Activated T-cell treated with anti-CD3 and anti-CD28 coated beads, Interleukin-2, amount 50 U/mL, for 48 hours (primary cell): ENCODE measurements around the gene CHD9.

Experiments used
- DNase-seq, 2 experiments: peaks; one replicate each; pipeline ENCODE4 v3.0.0-alpha.2; 2020

The CHD9 gene

GRCh38 chr16:53097190-53097589 is 42.4 kb downstream of the CHD9 start:
- DNase-seq = no peak

DNA sequence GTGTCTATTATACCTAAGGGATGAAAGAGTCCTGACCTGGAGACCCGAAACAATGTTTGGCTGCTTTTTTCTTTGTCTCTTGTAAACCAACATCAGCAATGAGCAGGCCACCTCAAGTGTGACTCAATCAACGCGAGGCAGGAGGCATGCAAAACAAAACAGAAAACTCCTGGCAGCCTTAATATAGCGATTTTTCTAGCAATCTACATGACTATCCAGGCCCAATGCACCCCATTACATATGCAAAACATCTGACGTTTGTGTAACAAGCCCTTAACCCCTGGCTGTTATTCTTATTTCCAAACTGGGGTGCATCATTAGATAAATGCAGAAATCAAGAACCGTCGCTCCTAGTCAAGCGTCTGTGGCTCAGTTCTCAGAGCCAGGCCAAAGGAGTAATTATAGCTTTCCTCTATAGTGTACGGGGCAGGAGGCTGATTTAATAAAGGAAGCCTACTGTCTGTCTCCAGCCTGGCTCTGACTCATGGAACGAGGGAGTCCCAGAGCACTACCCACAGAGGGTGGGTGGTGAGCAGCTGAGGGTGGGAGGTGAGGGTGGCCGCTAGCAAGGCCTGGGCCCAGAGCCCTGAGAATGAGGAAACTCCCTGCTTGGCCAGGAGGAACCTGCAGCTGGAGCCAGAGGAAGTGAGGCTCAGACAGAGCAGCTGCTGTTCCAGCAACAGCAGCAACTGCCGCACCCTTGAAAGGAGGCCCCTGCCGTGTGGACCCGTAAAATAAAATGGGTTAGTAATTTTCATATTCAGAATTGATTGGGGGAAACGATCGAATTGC is 43.9 kb downstream of the CHD9 start:
- DNase-seq = peak; percentile 51 to 53

DNA sequence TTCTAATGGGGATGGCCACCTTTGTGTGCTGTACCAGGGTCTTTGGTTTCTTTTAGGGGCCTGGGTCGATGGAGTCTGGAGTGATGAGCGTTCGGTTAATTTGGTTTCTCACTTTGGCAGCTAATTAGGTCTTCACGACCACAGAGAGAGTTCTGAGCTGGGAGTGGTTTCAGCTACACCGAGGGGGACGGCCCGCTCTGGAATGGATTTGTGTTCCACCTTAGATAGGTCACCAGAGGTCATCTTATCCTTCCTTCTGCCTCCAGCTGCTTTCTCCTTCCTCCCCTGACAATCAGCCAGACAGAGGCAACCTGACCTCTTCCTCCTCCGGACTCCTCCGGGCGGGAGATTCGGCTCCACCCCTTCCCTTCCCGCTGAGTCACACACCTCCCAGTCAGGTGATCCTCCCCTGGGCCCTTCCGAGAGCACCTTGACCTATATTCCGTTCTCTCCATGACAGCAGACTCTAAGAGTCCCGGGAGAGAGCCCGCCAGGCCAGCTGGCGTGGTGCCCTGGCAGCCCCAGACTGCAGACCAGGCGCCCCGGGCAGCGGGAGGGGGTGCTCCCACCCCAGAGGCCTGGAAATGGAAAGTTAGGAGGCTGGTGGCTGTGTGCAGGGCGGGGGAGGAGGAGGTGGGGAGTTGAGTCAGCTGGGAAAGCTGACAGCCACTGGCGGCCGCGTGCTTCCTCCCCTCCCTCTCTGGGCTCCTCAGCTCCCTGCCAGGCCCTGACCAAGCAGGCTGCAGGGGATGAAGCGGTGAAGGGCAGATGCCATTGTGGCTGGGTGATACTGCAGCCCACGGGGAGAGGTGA is 44.7 kb downstream of the CHD9 start:
- DNase-seq = peak; percentile 69 to 77

GRCh38 chr16:53100131-53100748 is 45.4 kb downstream of the CHD9 start:
- no peak for DNase-seq

GRCh38 chr16:53100889-53101288 is 46.1 kb downstream of the CHD9 start:
- DNase-seq = no peak

DNA sequence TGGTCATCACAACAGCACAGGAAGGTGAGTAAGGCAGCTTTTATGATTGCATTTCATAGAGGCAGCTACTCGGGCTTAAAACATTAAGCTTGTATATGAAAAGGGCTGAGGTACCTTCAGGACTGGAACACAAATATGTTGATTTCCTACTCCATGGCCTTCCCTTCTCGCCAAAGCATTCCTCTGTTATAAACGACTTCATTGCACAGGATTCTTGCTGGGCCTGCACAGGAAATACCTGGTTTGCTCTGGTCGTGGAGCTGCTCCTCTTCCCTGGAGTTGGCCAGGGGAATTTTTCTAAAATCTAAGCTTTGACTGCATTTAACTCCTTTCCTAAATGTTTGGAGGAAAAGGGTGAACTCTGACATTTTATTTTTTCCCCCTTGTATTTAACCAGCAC is 49.0 kb downstream of the CHD9 start:
- no peak for DNase-seq

GRCh38 chr16:53105565-53105964 is 50.8 kb downstream of the CHD9 start:
- DNase-seq = no peak

GRCh38 chr16:53111078-53111791 is 56.4 kb downstream of the CHD9 start:
- no peak for DNase-seq

DNA sequence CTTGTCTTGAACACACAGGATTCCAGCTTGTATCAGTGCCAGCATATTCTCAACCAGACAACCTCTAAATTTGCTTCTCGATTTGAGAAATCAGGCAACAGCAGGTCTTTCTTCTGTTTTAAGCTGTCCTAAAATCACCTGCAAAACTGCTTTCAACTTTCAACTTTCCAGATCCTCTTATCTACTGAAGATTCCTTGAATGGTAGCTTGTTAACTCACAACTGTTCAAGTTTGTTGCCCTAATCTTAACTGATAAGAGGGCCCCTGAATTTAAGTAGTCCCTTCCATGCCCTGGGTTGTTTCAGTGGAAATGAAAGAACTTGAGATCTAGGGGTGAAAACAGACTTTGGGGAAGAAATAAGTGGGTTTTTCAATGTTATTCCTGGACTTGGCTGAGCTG is 57.2 kb downstream of the CHD9 start:
- DNase-seq = no peak

DNA sequence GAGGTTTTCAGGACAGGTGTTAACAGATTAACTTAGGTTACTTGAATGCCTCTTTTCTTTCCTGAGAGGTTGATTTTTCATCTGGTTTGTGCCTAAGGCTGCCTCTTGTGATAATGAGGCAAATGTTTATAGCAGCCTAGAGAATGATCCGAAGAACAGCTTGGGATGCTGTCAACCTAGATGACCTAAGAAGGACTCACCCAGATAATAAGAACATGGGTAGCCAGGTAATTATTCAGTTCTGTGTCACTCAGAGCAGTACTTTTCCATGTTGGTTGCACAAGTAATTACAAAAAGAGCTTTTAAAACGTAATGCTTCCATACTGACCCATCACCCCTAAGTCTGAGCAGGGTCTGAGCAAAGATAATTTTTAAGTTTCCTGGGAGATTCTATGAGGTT is 60.3 kb downstream of the CHD9 start:
- DNase-seq = no peak

GRCh38 chr16:53115773-53116172 is 61.0 kb downstream of the CHD9 start:
- DNase-seq = no peak

GRCh38 chr16:53121043-53121620 is 66.3 kb downstream of the CHD9 start:
- DNase-seq = no peak

DNA sequence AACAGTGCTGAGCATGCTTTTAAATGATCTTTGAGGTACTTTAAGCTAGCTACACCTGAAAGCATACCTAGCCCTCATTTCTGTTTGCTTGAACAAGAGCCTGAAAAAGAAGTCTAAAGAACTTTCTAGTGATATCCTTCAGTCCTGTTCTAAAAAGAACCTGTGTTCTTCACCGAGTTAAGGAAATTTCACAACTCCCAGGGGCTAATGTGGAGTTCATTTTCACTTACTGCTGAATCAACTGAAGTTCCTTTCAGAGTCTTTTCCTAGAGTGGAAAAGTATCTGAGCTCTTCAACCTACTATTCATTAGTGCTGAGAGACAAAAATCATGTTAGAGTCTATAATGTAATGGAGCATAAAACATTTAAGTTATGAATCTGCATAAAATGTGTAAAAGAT is 66.9 kb downstream of the CHD9 start:
- DNase-seq = no peak

DNA sequence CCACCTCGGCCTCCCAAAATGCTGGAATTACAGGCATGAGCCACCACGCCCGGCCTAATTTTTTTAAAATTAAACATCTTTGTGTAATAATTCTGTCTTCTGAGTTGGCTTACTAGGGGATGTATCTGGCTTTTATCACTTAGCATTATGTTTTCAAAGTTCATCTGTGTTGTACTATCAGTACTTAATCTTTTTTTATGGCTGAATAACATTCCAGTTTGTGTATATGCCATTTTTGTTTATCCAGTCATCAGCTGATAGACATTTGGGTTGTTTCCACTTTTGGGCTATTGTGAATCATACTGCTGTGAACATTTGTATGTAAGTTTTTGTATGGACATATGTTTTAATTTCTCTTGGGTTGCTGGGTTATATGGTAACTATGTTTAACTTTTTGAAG is 69.0 kb downstream of the CHD9 start:
- no peak for DNase-seq

DNA sequence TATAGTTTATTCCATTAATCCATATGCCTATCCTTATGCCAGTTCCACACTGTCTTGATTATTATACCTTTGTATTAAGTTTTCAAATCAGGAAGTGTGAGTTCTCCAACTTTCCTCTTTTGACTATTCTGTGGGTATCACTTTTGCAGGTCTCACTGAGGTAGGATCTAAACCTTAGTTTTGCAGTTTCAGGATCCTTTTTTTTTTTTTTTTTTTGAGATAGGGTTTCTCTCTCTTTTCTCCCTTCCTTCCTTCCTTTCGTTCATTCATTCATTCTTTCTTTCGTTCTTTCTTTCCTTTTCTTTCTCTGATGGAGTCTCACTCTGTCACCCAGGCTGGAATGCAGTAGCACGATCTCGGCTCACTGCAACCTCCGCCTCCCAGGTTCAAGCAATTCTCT is 71.6 kb downstream of the CHD9 start:
- DNase-seq = no peak

DNA sequence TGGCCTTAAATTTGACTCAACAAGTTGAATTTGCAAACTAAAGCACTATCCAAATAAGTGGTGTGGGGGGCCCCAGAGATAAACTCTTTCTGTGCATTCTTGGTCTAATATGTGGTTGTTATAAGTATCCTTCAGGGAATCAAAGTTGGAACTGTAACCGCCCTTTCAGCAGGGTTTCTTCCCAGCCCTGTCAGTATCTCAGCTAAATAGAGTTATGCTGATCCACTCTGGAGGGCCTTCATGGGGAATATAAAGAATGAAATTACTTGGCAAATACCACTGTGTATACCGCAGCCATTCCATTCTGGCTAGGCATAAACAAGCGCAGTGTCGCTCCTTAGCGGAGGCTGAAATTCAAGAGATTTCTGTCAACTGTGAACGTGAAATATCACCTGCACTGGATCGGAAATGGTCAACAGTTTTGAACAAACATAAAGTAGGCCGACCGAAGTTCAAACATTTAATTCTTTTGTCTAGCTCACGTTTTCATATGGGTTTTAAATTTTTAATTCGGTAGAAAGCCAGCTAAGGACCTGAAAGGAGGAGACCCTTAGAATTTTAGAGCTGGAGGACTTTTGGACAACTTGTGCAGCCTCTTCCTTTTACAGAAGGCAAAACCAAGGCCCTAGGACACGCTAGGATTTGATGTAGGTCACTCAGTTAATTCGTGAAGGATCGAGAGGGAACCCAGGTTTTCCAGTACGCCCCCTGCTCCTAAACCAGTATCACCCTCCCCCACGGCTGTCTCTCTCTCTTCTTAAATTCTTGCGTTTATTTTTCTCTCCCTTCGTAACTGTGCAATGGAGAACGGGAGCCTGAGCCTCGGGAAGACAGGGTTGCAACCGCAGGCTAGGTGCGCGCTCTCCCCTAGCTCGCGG is 74.7 kb downstream of the CHD9 start:
- DNase-seq = no peak

DNA sequence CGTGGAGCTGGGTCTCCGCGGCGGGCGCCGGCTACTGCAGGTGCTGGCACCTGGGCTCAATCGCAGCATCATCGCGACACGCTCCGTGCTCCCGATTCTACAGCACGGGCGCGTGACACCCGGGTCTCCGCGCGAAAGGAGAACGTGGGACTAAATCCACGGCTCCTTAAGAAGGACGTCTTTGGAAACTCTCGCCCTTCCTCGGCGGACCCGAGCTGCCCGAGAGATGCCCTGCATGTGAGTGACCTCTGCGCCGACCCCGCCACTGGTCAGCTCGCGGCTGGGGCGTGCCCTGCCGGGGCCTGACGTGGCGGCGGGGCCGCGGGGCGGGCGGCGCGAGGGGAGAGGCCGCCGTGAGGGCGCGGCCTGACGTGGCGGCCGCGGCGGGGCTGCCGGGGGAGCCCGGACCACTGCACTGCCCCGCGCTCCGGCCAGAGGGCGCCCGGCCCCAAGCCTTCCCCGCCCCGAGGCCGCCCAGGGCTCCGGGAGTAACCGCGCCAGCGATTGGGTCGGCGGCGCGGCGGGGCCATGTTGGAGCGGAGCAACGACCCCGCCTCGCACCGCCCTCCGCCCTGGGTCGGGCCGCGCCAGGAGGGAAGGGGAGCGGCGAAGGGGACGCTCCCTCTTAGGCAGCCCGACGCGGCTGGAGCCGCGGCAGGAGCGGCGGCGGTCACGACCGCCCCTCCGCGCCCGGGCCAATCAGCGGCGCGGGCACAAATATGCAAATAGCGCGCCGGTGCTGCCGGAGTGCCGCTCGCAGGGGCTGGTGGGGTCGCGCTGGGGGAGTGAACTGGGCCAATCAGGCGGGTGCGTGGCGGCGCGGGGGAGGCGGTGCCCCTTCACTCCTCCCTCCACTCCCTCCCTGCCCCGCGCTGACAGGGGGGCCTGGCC is 75.6 kb downstream of the CHD9 start:
- peak; percentile 91 to 94 for DNase-seq

- DNase-seq = no peak
These were observed 76.2 kb downstream of the CHD9 start for GRCh38 chr16:53131050-53131362.

DNA sequence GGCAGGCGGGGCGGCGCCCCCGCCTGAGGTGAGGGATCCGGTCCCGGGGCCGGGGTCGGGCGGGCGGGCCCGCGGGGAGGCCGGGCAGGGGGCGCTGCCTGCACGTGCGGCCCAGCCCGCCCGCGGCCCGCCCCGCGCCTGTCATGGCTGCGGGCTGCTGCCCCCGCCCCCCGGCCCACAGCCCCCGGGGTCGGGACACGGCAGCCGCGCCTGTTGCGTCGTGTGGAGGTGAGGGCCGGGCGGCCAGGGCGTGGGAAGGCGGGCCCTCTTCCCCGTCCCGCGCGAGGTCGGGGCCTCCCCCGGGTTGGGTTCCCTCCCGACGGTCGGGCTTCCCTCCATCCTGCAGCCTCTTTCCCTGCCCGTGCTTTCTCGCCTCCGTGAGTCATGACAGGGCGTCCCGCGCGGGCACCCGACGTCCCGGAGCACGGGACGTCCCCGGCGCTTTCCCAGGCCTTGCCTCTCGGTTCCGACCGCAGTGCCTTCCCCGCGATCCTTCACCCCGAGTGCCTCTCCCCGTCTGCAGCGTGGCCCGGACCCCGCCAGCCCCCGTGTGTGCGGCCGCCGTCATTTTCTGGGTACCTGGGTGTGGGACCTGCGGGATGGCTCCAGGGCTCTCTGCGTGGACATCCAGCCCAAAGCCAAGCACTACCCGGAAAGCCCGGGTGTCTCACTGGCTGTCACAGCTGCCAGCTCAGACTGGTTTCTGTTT is 76.7 kb downstream of the CHD9 start:
- peak; percentile 75 to 80 for DNase-seq

DNA sequence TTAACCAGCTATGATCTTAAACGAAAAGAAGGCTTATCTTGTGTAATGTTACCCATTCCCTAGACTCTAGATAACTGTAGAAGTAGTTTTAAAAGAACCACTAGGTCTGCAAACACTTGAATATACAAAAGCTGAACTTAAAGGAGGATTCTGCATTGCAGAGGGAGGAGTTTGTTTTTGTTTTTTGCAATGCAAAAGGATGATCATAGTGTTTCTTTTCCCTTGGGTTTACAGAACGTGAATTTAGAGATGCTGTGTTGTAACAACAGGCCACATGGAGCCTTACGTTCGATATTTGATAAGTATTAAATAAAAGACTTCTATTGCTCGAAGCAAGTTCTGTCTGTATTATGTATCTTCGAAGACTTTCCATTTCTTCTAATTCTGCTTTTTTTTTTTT is 77.6 kb downstream of the CHD9 start:
- no peak for DNase-seq
